ENCODE measurements around the gene NID2. TPM values are rescaled to one million over a fixed set of nuclear protein-coding genes. Genes with fewer than 3 reads are reported as not detected.

NID2 gene
- total and polyA plus RNA-seq, 2 donors (not counting 1 experiment from before 2014, with no cell fraction given): 181 to 2,513 TPM

DNA sequence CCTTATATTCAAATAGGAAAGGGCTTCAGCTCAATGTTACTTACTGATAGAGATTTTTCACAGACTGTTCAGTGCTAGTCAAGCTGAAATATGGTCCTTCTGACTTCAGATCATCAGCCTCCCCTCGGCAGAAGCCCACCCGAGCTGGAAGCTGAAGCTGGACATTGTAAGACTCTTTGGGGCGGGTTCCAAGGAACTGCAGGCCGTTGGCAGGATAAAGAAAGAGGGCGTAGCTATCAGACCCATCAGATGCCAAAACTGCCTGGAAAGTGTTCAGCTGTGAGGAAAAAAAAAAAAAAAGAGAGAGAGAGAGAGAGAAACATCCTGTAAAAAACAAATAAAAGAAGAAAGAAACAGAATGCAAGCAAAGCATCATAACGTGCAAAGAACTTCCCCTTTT is 8.8 kb downstream of the NID2 start:
- H3K36me3 ChIP-seq (ENCODE audit: control insufficient read depth, insufficient read depth, low read length): peaks cover 17% of the 10 kb centered on the region
- no peaks in the 10 kb centered on the region for H4K20me1 ChIP-seq (ENCODE audit: control insufficient read depth, extremely low read depth, insufficient read depth, low read length)
- no peak overlapping the region for H2AFZ ChIP-seq (ENCODE audit: low read length)
- H3K4me2 ChIP-seq (ENCODE audit: extremely low read depth, insufficient read depth, low read length): peak overlapping the region; percentile 26
- TF ChIP-seq CTCF (conservative IDR thresholded peaks at IDR 0.05 in 1 of 2, IDR thresholded peaks at IDR 0.05 in 1 of 2; ENCODE audit: low read depth in 1 of 2, low read length in 2 of 2) (no peak), EZH2 (IDR thresholded peaks at IDR 0.05; ENCODE audit: low read length, missing control alignments) (no peak)
- H3K27me3 ChIP-seq (ENCODE audit: control insufficient read depth, insufficient read depth, low read length): no peaks in the 10 kb centered on the region
- peaks cover 70% of the 10 kb centered on the region for H3K79me2 ChIP-seq (ENCODE audit: control insufficient read depth, insufficient read depth, low read length)
- H3K27ac ChIP-seq (ENCODE audit: insufficient read depth, low read length): no peak overlapping the region
- H3K9ac ChIP-seq (ENCODE audit: insufficient read depth, low read length): no peak overlapping the region
- no peaks in the 10 kb centered on the region for H3K9me3 ChIP-seq (ENCODE audit: control insufficient read depth, insufficient read depth, low read depth, low read length)
- no peak overlapping the region for H3K4me3 ChIP-seq (replicated peaks in 1 of 4; ENCODE audit: control extremely low read depth in 1 of 4, insufficient read depth in 1 of 4, low read depth in 3 of 4, low read length in 4 of 4)
- peaks cover 29% of the 10 kb centered on the region for H3K4me1 ChIP-seq (ENCODE audit: control insufficient read depth, extremely low read depth, insufficient read depth, low read length)
- DNase-seq (ENCODE audit: low read depth in 2 of 2): peak; percentile 49 to 73

DNA sequence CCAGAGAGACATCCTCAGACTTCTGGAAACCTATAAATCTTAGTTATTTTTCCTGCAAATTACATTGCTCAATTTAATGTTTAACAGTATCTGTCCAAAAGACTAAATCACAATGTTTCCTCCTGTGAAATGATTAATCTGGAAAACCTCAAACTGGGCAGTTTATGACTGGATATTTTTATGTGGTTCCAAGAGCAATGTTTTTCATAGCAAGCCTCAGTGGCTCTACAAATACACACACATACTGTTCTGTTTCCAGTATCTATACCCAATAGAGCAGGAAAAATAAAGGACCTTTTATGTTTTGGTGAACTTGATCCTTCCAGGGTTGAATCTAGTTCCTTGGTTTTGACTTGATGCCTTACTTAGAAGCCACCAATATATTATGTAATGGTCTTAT is 9.2 kb downstream of the NID2 start:
- no peak for TF ChIP-seq EZH2 (IDR thresholded peaks at IDR 0.05; ENCODE audit: low read length, missing control alignments)
- TF ChIP-seq CTCF (conservative IDR thresholded peaks at IDR 0.05 in 1 of 2, IDR thresholded peaks at IDR 0.05 in 1 of 2; ENCODE audit: low read depth in 1 of 2, low read length in 2 of 2): no peak
- peak overlapping the region; percentile 26 for H3K4me2 ChIP-seq (ENCODE audit: extremely low read depth, insufficient read depth, low read length)
- peak in 1 of 2 donors; percentile 56 for DNase-seq (ENCODE audit: low read depth in 2 of 2)
- H4K20me1 ChIP-seq (ENCODE audit: control insufficient read depth, extremely low read depth, insufficient read depth, low read length): no peaks in the 10 kb centered on the region
- peaks cover 32% of the 10 kb centered on the region for H3K4me1 ChIP-seq (ENCODE audit: control insufficient read depth, extremely low read depth, insufficient read depth, low read length)
- no peak overlapping the region for H3K4me3 ChIP-seq (replicated peaks in 1 of 4; ENCODE audit: control extremely low read depth in 1 of 4, insufficient read depth in 1 of 4, low read depth in 3 of 4, low read length in 4 of 4)
- no peaks in the 10 kb centered on the region for H3K9me3 ChIP-seq (ENCODE audit: control insufficient read depth, insufficient read depth, low read depth, low read length)
- H2AFZ ChIP-seq (ENCODE audit: low read length): no peak overlapping the region
- peaks cover 70% of the 10 kb centered on the region for H3K79me2 ChIP-seq (ENCODE audit: control insufficient read depth, insufficient read depth, low read length)
- no peak overlapping the region for H3K9ac ChIP-seq (ENCODE audit: insufficient read depth, low read length)
- peaks cover 14% of the 10 kb centered on the region for H3K36me3 ChIP-seq (ENCODE audit: control insufficient read depth, insufficient read depth, low read length)
- H3K27me3 ChIP-seq (ENCODE audit: control insufficient read depth, insufficient read depth, low read length): no peaks in the 10 kb centered on the region
- no peak overlapping the region for H3K27ac ChIP-seq (ENCODE audit: insufficient read depth, low read length)

DNA sequence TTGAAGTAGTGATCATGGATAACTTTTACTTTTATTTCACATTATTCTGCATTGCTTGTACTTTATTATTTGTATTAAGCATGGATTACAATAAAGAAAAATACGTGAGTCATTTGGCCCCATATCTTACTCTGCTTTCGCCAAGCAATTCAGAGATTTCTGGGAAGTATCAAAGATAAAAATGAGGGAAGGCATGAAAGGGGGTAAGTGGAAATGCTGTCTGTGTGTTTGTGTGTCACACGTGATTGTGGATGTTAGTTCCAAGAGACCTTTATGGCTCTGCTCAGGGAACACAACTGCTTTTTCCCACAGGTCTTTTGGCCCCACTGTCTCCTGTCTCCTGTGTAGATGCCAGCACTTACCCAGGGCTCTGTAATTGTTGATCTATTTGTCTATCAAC is 10.5 kb downstream of the NID2 start:
- H3K9ac ChIP-seq (ENCODE audit: insufficient read depth, low read length): no peak overlapping the region
- DNase-seq (ENCODE audit: low read depth in 2 of 2): no peak
- H2AFZ ChIP-seq (ENCODE audit: low read length): no peak overlapping the region
- TF ChIP-seq CTCF (conservative IDR thresholded peaks at IDR 0.05 in 1 of 2, IDR thresholded peaks at IDR 0.05 in 1 of 2; ENCODE audit: low read depth in 1 of 2, low read length in 2 of 2) (no peak), EZH2 (IDR thresholded peaks at IDR 0.05; ENCODE audit: low read length, missing control alignments) (no peak)
- H3K27ac ChIP-seq (ENCODE audit: insufficient read depth, low read length): no peak overlapping the region
- no peak overlapping the region for H3K4me2 ChIP-seq (ENCODE audit: extremely low read depth, insufficient read depth, low read length)
- no peaks in the 10 kb centered on the region for H3K9me3 ChIP-seq (ENCODE audit: control insufficient read depth, insufficient read depth, low read depth, low read length)
- peaks cover 70% of the 10 kb centered on the region for H3K79me2 ChIP-seq (ENCODE audit: control insufficient read depth, insufficient read depth, low read length)
- H4K20me1 ChIP-seq (ENCODE audit: control insufficient read depth, extremely low read depth, insufficient read depth, low read length): no peaks in the 10 kb centered on the region
- peaks cover 39% of the 10 kb centered on the region for H3K4me1 ChIP-seq (ENCODE audit: control insufficient read depth, extremely low read depth, insufficient read depth, low read length)
- peaks cover 17% of the 10 kb centered on the region for H3K36me3 ChIP-seq (ENCODE audit: control insufficient read depth, insufficient read depth, low read length)
- H3K27me3 ChIP-seq (ENCODE audit: control insufficient read depth, insufficient read depth, low read length): no peaks in the 10 kb centered on the region
- no peak overlapping the region for H3K4me3 ChIP-seq (replicated peaks in 1 of 4; ENCODE audit: control extremely low read depth in 1 of 4, insufficient read depth in 1 of 4, low read depth in 3 of 4, low read length in 4 of 4)
